Fibroblast of skin of left quadriceps (primary cell): Measurements from ENCODE around the gene ZNF521.
A peak's percentile ranks its signal among the peaks of the same experiment; 100 is the strongest.

Source experiments
- DNase-seq, 2 experiments: peaks; one replicate each; pipeline ENCODE4 v3.0.0-alpha.2; 2013; ENCODE audit warnings: low read depth in 2 of 2

The ZNF521 gene

DNA sequence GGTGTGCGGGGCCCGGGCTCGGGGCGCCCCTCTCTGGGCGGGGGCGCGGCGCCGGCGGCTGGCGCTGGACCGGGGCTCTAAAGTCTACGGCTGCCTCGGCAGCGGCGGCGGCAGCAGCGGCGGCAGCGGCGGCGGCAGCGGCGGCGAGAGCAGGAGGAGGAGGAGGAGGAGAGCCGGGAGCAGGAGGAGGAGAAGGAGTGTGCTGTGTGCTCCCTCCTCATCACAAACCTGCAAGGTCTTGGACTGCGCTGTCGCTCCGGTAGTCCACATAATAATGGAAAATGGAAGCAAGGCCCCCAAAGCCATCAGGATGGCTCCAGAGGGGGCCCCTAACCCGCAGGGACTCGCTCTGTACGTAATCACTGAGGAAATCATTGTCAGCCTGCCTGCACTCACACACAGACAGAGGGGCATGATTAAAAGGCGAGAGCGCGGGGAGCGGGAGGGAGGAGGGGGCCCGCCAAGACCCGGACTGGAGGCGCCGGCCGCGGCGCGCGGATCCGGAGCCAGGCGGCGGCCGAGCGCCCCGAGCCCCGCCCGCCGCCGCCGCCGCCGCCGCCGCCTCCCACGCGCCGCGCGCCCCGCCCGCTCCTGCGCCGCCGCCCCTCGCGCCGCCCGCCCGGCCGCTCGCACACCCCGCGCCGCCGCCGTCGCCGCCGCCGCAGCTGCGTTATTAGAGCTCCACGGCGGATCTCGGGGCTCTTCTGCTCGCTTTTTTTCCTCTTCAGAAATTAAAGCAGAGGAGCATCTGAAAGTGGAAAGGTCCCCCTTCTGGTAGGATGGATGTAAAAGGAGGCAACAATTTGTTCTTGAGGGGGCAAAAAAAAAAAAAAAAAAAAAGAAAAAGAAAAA is at the start of gene ZNF521:
ZNF521 (minus strand) TSS at position 390 of the 852 bp plus-strand sequence. CDS start 1,220 bp downstream, outside the sequence.
- DNase-seq, result peak; percentile 90 to 91

DNA sequence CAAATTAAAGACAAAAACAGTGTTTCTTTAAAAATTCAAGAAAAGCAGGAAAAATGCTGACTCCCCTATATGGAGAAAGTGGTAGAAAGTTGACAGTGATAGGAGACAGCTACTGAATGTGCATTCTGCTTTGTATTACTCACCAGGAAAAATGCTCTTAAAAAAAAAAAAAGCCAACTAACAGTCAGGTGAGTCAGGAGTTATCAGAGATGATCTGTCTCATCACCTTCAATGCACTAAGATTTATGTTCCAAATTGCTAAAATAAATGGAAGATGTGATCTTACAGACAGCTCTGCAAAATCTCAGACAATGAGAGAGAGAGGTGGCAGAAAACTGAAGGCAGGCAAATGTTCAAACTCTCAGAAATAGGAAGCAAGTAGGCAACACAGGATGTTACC is 47.6 kb upstream of the ZNF521 start:
- peak; percentile 42 to 44 for DNase-seq

DNA sequence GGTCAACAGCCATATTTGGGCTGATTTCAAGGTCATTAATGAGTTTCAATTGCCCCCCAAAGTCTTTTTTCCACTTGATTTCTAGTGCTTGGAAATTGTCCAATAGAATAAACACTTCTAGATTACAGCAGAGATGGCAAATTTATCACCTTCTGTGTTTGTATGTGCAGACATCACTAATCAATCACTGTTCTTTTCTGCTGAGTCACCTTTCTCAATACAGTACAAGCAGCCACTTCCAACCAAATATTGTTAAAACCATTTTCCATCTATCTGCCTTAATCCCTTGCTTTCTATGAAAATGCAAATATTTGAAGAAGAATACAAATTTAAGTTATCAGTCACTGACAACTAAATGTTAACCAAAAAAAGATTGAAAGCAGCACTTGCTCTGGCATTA is 40.2 kb upstream of the ZNF521 start:
- no peak for DNase-seq

DNA sequence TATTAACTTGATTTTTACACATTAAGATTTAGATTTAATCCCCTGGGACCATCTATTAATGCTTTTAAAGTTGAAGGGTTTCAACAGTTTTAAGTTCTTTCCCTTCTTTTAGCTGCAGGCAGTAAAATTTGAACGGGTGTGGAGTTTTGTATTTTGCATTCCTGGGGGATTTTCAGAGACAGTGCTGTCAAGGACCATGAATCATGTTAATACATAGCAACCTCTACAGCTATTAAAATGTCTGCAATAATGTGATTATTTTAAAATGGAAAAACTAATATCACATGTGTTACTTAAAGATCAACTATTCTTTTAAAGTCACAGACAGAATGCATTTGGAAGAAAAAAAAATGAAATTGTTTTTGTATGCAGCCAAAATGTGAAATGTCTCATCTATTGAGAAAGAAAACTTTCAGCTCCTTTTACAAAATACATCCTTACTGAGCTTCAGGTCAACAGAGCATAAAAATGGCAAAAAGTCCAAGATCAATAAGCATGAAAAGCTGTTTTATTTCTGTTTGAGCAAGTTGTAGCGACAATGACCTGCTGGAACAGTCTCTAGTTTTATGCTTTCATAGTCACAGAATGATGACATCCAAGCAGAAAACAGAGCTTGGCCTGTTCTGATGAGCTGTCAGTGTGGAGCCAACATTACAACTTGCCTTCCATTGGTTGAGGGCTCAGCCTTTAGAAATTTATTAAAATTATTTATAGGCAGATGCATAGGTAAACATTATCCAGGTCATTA is 21.6 kb upstream of the ZNF521 start:
- DNase-seq, result peak; percentile 48 to 52

DNA sequence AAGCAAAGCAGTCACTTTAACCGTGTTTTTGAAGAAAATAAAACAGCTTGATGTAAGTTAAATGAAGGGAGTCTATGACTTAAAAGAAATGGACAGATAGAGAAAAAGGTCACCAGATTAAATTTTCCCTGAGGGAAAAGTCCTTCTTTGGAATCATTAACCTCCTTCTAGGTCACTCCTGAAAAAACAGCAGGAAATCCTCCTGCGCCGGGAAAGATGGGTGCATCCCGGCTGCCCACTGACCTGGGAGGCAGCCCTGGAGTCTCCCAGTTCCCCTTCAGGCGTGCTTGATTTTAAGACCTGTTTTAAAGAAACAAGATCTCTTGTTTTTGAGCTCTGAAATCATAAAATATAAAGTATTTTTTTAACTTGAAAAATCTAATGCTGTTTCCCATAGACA is 18.4 kb upstream of the ZNF521 start:
- no peak for DNase-seq

DNA sequence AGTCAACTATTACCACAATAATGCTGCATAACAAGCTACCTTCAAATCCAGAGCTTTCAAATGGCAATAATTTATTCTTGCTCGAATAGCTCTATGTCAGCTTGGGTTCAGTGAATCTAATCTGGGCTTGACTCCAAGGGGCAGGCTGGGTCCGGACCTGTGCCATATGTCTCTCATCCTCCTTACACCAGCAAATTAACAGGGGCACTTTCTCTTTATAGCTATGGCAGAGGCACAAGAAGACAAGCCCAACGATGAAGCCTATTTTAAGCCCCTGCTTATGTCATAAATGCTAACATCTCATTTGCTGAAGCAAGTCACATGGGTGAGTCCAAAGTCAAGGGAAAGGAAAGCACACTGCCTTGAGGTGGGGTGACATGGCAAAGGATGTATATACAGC is 13.3 kb upstream of the ZNF521 start:
- no peak for DNase-seq

DNA sequence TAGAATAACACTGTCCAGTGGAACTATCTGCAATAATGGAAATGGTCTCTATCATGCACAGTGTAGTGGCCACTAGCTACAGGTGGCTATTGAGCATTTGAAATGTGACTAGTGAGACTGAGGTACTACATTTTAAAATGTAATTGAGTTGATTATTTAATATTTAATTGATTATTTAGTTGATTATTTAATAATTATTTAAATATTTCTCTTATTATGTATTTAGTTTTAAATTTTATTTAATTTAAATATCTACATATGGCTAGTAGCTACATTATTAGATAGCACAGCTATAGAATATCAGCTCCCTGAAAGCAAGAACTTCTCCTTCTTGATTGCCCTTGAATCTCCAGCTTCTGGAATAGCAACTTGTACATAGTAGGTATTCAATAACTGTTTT is 12.8 kb upstream of the ZNF521 start:
- no peak for DNase-seq

DNA sequence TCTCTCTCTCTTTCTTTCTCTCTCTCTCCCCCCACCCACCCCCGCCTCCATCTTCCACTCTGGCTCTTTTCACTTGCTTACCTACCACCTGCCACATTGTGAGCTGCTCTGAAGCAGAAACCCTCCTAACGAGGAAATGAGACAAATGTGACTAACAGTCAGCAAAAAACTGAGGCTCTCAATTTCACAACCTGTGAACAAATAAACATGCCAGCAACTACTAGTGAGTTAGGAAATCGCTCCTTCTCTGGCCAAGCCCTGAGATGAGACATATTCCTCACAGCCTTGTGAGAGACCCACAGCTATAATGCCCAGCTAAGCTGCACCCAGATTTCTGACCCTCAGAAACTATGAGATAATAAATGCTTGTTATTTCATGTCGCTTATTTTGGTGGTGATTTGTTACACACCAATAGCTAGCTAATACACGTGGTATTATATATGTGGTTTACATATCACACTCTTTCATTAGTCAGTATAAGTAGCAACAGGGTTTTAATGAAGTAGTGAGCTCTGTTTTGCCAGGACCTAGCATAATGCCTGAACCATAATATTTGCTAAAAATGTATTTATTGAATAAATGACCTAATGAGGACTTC is 8.4 kb upstream of the ZNF521 start:
- no peak for DNase-seq

DNA sequence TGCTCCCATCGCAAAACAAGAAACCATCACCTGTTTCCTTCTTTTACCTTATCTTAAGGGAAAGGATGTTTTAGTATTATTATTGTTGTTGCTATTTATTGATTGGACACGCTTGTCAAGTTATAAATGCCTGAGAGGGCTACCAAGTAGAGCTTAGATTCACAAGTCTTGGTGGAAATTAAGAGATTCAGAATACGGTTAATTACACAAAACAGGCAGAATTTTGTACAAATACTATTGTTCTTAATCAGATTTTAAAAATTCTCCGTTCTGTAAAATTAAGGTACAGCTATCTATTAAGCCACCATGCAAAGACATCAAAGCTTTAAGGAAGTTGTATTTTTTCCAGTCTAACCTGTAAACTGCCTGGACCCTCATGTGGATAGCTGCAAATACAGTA is 1.1 kb upstream of the ZNF521 start:
- DNase-seq, result no peak

DNA sequence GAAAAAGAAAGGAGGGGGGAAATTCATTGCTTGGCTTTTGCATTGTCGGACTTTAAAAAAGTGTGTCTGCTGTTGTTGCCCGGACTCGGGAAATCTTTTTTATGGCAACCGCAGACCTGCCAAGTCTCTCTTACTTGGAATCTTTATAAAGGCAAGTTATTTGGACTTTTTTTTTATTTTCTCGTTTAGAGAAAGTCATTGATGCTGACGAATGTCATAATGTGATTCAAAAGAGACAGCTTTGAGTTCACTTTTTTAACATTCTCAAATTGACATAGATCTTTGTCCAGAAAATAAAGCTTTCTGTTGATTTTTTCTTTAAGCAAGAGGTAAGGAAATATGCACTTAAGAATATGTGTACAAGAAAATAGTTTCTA is 651 bp upstream of the ZNF521 start:
- DNase-seq, result no peak

DNA sequence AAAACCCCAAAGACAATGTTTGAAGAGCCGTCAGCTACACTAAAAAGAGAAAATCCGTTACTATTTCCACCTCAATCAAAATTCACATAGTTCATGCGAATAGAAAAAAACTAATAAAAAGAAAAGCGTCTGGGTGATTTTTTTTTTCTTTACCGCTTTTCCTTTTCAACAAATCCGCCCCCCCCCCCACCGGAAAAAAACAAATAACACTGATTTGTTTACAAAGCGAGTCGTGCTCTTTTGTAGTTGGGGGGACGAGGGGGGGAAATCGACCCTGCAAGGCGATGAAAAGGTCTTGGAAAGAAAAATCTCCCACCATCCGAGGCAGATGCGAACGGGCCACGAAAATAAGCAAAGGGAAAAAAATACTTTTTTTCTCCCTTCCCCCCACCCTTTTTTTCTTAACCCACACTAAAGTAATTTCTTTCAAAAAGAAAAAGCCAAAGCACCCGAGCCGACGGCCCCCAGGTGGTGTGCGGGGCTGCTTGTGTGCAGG is 638 bp downstream of the ZNF521 start:
- no peak for DNase-seq

DNA sequence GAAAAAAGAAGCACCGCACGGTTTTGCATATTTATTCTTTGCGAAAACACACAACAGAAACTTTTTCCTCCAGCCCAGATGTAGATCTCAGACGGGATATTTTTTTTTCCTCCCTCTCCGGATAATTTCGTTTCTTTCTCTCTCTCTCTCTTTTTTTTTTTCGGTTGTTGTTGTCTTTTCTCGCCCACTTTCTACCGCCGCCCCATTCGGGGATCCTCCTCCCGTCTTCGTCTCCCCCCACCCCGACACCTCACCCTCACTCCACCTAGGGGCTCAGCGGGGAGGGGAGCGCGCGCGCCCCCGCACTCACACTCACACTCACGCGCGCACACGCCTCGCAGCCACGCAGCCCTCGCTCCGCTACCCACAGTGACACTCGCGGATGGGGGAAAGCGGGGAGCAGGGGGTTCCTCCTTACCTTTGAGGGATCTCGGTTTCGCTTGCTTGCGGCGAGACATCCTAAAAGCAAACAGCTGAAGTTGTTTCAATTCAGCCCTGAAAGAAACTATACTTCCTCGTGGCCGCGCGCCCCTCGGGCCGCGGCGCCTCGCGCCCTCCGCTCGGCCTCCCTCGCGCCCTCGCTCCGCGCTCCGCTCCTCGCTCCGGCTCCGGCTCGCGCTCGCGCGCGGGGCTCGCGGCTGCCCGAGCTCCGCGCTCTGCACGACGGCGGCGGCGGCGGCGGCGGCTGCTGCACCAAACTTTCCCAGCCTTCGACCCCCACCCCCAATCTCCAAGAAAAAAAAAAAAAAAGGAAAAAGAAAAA is 1.3 kb downstream of the ZNF521 start:
- DNase-seq, result peak in 1 of 2 experiments; percentile 30

DNA sequence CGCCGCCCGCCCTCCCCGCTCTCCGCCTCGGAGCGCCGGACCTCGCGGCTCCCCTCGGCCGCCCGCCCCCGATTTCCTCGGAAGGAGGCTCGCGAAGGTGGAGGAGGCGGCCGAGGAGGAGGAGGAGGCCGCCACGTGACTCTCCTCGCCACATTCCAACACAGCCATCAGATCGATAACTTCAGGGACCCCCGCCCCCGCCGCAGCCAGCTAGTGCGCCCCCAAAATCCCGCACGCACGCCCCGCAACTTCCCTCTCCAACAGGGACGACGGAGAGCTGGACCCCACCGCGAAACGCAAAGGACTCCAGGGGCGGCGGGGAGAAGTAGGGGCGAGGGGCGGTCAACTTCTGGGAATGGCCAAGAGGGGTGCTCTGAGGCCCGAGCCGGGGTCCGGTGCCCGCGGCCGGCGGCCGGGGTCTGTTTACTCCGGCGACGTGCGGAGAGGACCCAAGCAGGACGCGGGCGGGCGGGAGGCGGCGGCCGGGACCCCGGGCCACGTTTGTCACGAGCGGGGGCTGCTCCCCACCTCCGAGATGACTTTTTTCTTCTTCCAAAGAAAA is 2.0 kb downstream of the ZNF521 start:
- DNase-seq, result no peak

DNA sequence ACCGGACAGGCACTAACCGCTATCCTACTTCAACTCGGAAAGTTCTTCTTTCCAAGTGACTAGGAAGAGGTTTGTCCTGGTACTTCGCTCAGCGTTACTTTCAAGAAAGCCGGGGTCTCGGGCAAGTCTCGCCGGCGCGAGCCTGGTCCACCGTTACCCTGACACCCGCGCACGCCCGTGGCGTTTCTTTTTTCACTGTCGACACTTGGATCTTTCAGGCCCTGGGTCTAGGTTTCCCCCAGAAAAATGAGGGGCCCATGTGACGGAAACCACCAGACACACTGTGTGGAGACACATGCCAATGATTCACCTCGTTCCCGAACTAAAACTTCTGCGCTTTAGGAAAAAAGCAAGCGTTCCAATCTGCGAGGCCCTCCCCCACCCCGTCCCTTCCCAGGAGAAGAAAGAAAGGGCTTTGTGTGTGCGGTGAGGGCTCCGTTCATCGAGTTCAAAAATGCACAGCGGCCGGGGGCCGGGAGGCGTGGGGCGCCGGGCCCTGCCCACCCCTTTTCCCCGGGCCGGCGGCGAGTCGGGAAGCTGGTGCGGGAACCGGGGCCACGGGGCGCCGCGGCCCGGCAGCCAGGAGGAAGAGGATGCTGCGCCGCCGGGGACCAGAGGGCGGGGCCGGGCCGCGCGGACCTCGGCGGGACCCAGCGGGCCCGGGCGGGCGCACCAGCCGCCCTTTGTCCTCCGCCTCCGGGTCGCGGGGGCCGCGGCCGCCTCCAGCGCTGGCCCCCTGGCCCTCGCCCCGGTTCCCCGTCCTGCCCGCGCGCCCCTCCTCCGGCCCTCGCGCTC is 2.6 kb downstream of the ZNF521 start:
- peak in 1 of 2 experiments; percentile 39 for DNase-seq

DNA sequence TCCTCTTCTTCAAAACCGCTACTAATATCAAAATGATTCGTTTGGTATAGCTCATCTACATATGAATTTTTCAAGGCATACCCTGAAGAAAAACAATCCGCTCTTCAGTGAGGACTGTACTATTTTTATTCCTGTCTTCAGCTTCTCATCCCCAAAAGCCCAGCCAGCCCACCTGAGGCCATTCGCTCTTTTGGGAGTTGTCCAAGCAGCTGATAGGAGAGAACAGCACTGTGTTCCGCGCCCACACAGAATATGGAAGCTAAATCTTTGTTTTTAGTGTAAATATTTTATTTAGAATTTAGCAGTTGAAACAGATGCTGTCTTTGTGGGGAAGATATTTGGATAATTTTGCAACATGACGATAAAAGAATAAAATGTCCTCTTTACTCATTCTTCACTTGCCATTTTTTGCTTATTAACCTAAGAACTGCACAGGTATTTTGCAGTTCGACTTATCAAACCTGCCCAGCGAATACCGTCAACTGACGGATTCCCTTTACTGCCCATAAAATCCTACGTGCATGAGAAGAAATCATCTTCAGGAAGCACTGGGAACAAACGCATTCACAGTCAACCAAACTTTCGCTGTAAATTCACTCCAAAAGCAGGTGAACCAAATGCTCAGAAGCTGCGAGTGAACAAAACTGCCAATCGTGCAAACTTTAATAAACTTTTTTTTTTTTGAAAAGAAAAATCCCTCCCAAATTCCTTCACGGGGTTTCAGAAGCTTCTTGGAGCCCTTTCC is 3.4 kb downstream of the ZNF521 start:
- DNase-seq, result no peak

DNA sequence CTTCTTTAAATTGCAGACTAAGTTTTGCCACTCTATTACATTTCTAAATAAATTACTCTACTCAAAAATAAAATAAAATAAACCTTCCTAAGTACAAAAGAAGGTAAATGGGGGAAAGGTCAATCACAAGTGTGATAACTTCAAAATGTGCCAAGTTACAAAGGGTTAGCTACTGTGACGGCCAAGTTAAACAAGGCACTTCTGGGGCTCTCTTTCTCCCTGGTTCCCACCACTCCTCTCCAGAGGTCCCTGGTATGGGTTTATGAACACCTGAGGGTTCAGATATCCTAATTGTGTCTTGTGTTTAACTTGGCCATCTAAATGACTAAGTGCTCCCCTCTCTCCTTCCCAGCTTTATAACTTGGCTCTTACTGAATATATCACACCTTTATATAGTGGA is 5.4 kb downstream of the ZNF521 start:
- DNase-seq, result no peak

DNA sequence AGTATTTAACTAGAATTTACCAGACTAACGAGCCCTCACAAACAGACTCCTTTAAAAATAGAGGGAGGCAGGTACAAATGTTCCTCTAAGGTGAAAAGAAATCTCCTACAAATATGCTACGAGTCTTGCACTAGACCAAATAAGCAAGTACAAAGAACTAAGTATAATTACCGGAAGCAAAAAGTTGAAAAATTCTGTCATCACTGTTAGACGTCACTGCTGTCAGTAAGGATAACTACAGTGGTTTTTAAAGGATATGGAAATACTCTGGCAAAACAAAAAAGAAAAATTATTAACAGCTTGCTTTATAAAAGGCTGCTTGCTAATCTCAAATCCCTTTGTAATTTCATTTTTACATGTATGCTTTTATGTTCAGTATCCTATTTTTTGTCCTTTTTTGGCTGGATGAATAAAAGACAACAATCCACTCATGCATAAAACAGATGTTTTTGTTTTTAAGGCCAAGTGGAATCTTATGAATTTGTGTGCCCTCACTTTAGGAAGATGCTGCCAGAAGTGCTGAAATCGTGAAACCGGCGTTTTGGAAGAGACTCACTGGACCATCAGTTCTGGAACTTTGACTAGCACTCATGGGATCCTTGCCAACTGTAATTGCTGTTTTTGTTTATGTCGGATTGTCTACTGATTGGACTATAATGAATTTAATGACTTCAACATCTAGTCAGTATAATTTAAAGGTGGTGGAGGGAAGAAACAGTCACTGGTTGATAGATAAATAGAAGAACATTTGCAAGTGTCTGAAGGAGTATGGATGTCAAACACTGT is 6.7 kb downstream of the ZNF521 start:
- DNase-seq, result no peak

DNA sequence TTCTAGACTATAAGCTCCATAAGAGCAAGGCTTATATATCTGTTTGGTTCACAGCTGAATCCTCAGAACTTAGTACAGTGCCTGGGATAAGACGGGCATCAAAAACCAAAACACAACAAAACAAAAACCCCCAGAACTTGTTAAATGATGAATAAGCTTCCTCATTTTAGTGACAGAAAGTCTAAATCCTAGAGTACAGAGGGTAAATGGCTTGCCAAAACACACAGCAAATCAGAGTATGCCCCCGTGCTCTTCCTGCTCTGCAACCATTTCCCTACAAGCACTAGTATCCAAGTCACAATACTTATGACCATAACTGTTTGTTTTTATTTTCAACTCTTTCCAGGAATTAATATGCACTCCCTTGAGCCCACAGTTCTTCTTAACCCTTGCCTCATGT is 10.1 kb downstream of the ZNF521 start:
- DNase-seq, result no peak

DNA sequence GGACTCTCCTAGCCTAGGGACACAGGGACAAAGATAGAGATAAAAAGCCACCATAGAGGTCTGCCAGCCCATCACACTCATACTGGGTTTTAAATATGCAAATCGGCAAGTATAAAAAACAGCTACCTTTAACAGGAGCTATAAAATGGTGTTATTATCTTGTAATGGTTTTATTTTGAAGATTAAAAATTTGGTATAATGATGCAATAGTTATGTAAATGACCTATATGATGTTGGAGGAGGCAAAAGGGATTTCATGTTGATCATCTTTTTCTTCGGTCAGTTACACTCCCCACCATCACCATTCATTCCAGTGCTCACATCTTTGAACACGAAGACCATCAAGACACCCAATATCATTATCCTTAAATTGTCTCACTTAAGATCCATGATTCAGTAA is 11.2 kb downstream of the ZNF521 start:
- DNase-seq, result no peak
